Measurements from ENCODE around the gene KRCC1.

DNA sequence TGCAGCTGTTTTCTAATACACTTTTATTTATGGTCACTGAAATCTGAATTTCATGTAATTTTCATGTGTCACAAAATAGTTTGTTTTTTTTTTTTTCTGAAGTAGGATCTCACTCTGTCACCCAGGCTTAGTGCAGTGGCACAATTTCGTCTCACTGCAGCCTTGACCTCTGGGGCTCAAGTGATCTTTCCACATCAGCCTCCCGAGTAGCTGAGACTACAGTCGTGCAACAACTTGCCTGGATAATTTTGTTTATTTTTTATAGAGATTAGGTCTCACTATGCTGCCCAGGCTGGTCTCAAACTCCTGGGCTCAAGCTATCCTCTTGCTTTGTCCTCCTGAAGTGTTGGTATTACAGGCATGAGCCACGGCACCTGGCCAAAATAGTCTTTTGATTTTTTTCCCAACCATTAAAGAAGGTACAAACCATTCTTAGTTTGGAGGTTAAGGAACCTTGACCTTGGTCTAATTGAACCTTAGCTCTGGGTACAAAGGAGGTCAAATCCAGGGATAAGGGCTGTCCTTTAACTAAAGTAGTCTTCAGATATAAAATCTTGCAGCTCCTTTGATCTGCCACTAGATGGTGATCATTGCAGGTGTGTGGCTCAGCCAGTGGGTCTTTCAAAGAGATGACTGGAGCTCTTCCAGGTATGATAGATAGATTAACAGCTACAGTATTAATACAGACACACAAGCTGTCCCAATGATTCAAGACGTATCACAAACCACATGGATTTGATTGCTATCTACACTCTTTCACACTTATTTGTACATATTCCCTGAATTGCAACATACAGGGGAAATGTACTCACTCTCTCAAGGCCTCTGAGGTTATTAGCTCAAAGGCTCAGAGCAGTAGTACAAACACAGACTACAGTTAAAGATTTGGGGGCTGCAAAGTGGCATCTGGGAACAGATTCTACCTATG lies 4.7 kb upstream of the KRCC1 start:
- no peak for TF ChIP-seq POLR2A (IDR thresholded peaks at IDR 0.05)
- TF ChIP-seq, protein P1, sequence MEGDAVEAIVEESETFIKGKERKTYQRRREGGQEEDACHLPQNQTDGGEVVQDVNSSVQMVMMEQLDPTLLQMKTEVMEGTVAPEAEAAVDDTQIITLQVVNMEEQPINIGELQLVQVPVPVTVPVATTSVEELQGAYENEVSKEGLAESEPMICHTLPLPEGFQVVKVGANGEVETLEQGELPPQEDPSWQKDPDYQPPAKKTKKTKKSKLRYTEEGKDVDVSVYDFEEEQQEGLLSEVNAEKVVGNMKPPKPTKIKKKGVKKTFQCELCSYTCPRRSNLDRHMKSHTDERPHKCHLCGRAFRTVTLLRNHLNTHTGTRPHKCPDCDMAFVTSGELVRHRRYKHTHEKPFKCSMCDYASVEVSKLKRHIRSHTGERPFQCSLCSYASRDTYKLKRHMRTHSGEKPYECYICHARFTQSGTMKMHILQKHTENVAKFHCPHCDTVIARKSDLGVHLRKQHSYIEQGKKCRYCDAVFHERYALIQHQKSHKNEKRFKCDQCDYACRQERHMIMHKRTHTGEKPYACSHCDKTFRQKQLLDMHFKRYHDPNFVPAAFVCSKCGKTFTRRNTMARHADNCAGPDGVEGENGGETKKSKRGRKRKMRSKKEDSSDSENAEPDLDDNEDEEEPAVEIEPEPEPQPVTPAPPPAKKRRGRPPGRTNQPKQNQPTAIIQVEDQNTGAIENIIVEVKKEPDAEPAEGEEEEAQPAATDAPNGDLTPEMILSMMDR (IDR thresholded peaks at IDR 0.05), result peak; percentile 67 to 77 (median 72)
